HEK293T (cell line): ENCODE data around the gene LRGUK.

ENCODE experiments used
- ARNT ChIP-seq: fragments of 450-650 bp; IDR thresholded peaks from 2 replicates; pipeline ENCODE4 v1.6.1; 2017; ENCODE audit warnings: mild to moderate bottlenecking
- BHLHE40 ChIP-seq: fragments of 450-650 bp; IDR thresholded peaks from 2 replicates; pipeline ENCODE4 v1.6.1; 2016; ENCODE audit warnings: mild to moderate bottlenecking, moderate library complexity, borderline replicate concordance
- HDGF ChIP-seq: fragments of 450-650 bp; IDR thresholded peaks from 2 replicates; pipeline ENCODE4 v1.6.1; 2017; ENCODE audit warnings: antibody characterized with exemption, borderline replicate concordance
- PKNOX1 ChIP-seq: fragments of 450-650 bp; IDR thresholded peaks from 2 replicates; pipeline ENCODE4 v1.6.1; 2016

GRCh38 chr7:134081695-134082094 lies 45.4 kb upstream of the LRGUK start:
- TF ChIP-seq ARNT (no peak), HDGF (no peak), PKNOX1 (no peak), BHLHE40 (no peak)
